Upper lobe of right lung (tissue), 1 donor: ENCODE data around the gene CDH4. TPM values are rescaled to one million over a fixed set of nuclear protein-coding genes. Genes with fewer than 3 reads are reported as not detected.

Experiments used
- ATAC-seq: fragments of 200-7000 bp; cut with Tn5 transposase; one replicate; pipeline ENCODE4 v1.9.1; 2020; ENCODE audit warnings: mild to moderate bottlenecking, moderate library complexity
- DNase-seq: peaks from one replicate; pipeline ENCODE4 v3.0.0-alpha.2; 2020
- H3K27ac ChIP-seq: fragments of 200-600 bp; one replicate; pipeline ENCODE4 v1.8.0; 2022
- H3K27me3 ChIP-seq: fragments of 200-600 bp; one replicate; pipeline ENCODE4 v1.8.0; 2022; ENCODE audit warnings: mild to moderate bottlenecking
- H3K36me3 ChIP-seq: fragments of 200-600 bp; one replicate; pipeline ENCODE4 v1.8.0; 2022
- H3K4me1 ChIP-seq: fragments of 200-600 bp; one replicate; pipeline ENCODE4 v1.8.0; 2022
- H3K4me3 ChIP-seq: fragments of 200-600 bp; one replicate; pipeline ENCODE4 v1.8.0; 2022; ENCODE audit warnings: mild to moderate bottlenecking
- H3K9me3 ChIP-seq: fragments of 200-600 bp; one replicate; pipeline ENCODE4 v1.8.0; 2022
- intact Hi-C: fragments of 100-400 bp; cut with DNase I; formaldehyde crosslinking; loops from one replicate; pipeline ENCODE4 v1.11.0; 2022
- total RNA-seq: library from RNA; stranded (reverse); fragmentation: NEBNext Ultra II Directional; extraction: Animal tissue kit (Norgen Biotek cat#: 25700); gene quantifications from one replicate; pipeline ENCODE4 v1.2.1, GENCODE V29; 2021
- TF ChIP-seq, protein P1 (sequence below): fragments of 200-600 bp; IDR thresholded peaks from one replicate; pipeline ENCODE4 v1.8.0; 2022; ENCODE audit warnings: antibody characterized with exemption
- donor health status: DM: no; HTN: yes; CAD: no; lungs with severe emphysema.

CDH4 gene
- total RNA-seq, 1 donor from 2014 or later: 0.23 TPM

DNA sequence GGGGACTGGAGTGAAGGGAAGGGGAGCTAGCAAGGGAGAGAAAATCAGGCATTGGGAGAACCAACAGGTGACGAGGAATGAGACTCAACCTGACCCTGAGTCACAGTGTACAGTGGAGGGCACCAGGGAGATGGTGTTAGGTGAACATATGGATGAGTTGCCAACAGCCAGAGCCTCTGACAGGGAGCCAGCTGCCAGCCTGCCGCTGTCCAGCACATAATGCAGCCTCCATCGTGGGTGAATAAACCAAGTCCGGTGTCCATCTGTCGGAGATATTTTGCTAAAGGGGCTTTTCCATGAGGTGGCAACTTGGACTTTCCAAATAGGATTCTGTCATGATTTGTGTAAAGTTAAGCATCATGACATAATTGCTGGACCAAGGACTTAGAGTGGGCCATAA, 88.1 kb downstream of the CDH4 start:
- TF ChIP-seq, protein P1, sequence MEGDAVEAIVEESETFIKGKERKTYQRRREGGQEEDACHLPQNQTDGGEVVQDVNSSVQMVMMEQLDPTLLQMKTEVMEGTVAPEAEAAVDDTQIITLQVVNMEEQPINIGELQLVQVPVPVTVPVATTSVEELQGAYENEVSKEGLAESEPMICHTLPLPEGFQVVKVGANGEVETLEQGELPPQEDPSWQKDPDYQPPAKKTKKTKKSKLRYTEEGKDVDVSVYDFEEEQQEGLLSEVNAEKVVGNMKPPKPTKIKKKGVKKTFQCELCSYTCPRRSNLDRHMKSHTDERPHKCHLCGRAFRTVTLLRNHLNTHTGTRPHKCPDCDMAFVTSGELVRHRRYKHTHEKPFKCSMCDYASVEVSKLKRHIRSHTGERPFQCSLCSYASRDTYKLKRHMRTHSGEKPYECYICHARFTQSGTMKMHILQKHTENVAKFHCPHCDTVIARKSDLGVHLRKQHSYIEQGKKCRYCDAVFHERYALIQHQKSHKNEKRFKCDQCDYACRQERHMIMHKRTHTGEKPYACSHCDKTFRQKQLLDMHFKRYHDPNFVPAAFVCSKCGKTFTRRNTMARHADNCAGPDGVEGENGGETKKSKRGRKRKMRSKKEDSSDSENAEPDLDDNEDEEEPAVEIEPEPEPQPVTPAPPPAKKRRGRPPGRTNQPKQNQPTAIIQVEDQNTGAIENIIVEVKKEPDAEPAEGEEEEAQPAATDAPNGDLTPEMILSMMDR: no peak
- Histone ChIP-seq H3K4me3 (no peak overlapping the region), H3K36me3 (no peaks in the 10 kb centered on the region), H3K27ac (no peak overlapping the region), H3K27me3 (peaks cover 4% of the 10 kb centered on the region), H3K4me1 (no peaks in the 10 kb centered on the region), H3K9me3 (no peaks in the 10 kb centered on the region)
- no peak for ATAC-seq
- intact Hi-C loops: no loop called here
- DNase-seq: no peak

DNA sequence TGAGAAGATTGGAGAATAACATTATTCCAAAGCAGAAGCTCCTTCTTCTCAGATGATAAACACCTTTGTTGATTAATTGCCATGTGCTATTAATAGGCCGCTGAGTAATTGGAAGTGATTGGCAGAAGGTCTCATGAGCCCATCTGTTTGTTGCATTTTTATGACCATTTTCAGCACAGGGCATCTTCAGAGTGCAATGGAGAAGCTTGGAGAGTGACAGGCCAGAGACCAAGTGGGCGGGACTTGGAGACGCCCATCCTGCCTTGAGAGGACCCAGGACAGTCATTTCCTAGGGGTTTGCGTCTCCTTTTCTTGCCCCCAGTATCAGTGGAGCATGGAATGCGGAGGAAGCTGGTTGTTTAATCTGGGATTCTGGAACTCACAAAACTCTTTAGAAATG, 89.5 kb downstream of the CDH4 start:
- no peak overlapping the region for H3K27ac ChIP-seq
- H3K4me3 ChIP-seq: no peak overlapping the region
- H3K9me3 ChIP-seq: no peaks in the 10 kb centered on the region
- no peak for ATAC-seq
- intact Hi-C loops: no loop called here
- H3K36me3 ChIP-seq: no peaks in the 10 kb centered on the region
- DNase-seq: no peak
- TF ChIP-seq, protein P1: no peak
- H3K4me1 ChIP-seq: no peaks in the 10 kb centered on the region
- H3K27me3 ChIP-seq: peaks cover 10% of the 10 kb centered on the region

DNA sequence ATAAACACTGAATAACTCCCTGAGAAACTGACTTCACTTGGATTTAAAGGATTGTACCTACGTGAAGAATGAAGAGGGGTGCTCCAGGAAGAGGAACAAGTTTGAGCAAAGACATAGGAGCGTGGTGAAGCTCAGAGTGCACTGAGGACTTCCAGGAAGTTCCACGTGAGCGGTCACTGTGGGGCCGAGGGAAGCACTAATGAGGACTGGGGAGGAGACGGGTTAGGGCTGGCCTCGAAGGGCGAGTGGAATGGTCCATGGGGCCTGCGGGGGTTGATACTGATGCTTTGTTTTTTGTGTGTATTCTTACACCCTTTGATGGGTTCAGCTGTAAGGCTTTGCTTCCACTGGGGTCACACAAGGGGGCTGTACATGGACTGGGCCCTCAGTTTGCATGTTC, 91.9 kb downstream of the CDH4 start:
- Histone ChIP-seq H3K27ac (no peak overlapping the region), H3K4me3 (no peak overlapping the region), H3K36me3 (no peaks in the 10 kb centered on the region), H3K27me3 (peaks cover 10% of the 10 kb centered on the region), H3K9me3 (no peaks in the 10 kb centered on the region), H3K4me1 (no peaks in the 10 kb centered on the region)
- ATAC-seq (no peak), DNase-seq (no peak)
- intact Hi-C loops: no loop called here
- TF ChIP-seq, protein P1: no peak

DNA sequence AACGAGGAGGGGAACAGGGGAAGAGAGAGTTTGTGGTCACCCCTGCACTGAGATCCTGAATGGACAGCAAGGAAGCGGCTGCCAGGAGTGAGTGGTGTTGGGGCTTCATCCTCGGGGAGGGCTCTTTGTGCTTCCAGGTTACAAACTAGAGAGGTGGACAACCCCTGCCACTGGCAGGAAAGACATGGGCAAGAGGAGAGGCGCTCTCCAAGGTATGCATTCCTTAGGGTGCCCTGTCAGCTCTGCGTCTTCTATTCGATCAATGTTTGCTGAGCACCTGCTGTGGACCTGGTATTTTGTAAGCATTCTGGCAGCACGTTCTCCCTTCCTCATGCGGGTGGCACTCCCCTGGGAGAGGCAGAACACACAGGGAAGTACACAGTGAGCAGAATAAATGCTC, 93.6 kb downstream of the CDH4 start:
- no peaks in the 10 kb centered on the region for H3K36me3 ChIP-seq
- H3K9me3 ChIP-seq: no peaks in the 10 kb centered on the region
- intact Hi-C loops: no loop called here
- TF ChIP-seq, protein P1: no peak
- no peak overlapping the region for H3K4me3 ChIP-seq
- no peak for ATAC-seq
- H3K27ac ChIP-seq: no peak overlapping the region
- no peaks in the 10 kb centered on the region for H3K4me1 ChIP-seq
- peaks cover 12% of the 10 kb centered on the region for H3K27me3 ChIP-seq
- no peak for DNase-seq

DNA sequence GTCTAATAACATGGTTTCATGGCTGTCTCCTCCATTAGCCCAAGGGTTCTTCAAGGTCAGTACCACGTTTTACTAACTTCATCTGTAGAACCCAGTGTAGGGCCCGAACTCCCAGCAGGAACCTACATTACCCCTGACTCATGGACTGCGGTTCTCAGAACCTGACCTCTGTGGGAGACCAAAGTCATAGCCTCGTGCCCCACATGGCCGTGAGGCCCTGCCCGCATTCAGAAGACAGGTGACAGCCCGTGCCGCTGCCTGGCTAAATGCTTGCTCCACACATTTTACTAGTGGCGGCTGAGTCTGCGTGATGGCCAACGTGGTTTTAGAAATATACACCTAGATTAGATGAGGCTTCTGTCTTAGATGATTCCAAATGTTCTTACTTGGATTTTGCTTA, 94.9 kb downstream of the CDH4 start:
- Histone ChIP-seq H3K4me1 (no peaks in the 10 kb centered on the region), H3K4me3 (no peak overlapping the region), H3K36me3 (no peaks in the 10 kb centered on the region), H3K9me3 (no peaks in the 10 kb centered on the region), H3K27me3 (peaks cover 17% of the 10 kb centered on the region), H3K27ac (no peak overlapping the region)
- TF ChIP-seq, protein P1: no peak
- intact Hi-C loops: no loop called here
- ATAC-seq (no peak), DNase-seq (no peak)

DNA sequence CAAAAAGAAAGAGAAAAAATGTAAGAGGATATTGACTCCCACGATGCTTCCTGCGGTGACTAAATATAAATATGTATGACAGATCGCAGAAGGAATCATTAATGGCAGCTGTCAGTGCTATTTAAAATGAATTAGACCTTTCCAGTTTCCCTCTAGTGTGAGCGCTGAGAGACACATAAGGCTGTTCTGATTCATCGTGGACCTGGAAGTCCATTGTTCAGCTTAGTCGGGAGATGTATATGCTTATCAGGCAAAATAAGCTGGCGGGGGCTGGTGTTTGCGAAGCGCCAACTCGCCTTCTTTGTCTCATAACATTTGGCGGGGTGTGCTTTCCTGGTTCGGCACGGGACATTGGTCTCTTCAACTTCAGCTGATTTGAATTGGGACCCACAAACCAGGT, 95.4 kb downstream of the CDH4 start:
- Histone ChIP-seq H3K9me3 (no peaks in the 10 kb centered on the region), H3K4me1 (no peaks in the 10 kb centered on the region), H3K4me3 (no peak overlapping the region), H3K27me3 (peaks cover 17% of the 10 kb centered on the region), H3K27ac (no peak overlapping the region), H3K36me3 (no peaks in the 10 kb centered on the region)
- TF ChIP-seq, protein P1: no peak
- no peak for DNase-seq
- ATAC-seq: no peak
- intact Hi-C loops: no loop called here
